Vagina (tissue), 2 donors: ENCODE data around the gene EPDR1.
A peak's percentile ranks its signal among the peaks of the same experiment; 100 is the strongest.

Experiments
- CTCF ChIP-seq, 3 experiments: fragments of 450-650 bp in 2 of 3; fragments of 200-600 bp in 1 of 3; sonication (generic) in 1 of 3; IDR thresholded peaks; one replicate each; pipeline ENCODE4 v1.5.1; 2017 to 2019; ENCODE audit warnings: antibody characterized with exemption in 3 of 3, mild to moderate bottlenecking in 2 of 3, moderate library complexity in 2 of 3
- POLR2A ChIP-seq, 2 donors: fragments of 450-650 bp; IDR thresholded peaks; one replicate each; pipeline ENCODE4 v1.6.1; 2017; ENCODE audit warnings: antibody characterized with exemption in 2 of 2, mild to moderate bottlenecking in 2 of 2, moderate library complexity in 2 of 2

GRCh38 chr7:37916673-37917660 is 3.5 kb upstream of the EPDR1 start, which contains the start of gene SFRP4:
- TF ChIP-seq POLR2A (IDR thresholded peaks at IDR 0.05) (peak in 1 of 2 donors; percentile 53), CTCF (IDR thresholded peaks at IDR 0.05) (peak in 2 of 3 experiments; percentile 56 to 67)
